HEK293T (cell line): ENCODE measurements around the gene MRPS35.

Experiments
- BHLHE40 ChIP-seq: fragments of 450-650 bp; IDR thresholded peaks from 2 replicates; pipeline ENCODE4 v1.6.1; 2016; ENCODE audit warnings: mild to moderate bottlenecking, moderate library complexity, borderline replicate concordance
- FOXK2 ChIP-seq: fragments of 450-650 bp; IDR thresholded peaks from 2 replicates; pipeline ENCODE4 v1.6.1; 2016; ENCODE audit warnings: mild to moderate bottlenecking
- SUZ12 ChIP-seq: fragments of 450-650 bp; IDR thresholded peaks from 2 replicates; pipeline ENCODE4 v1.6.1; 2016; ENCODE audit warnings: mild to moderate bottlenecking
- TF ChIP-seq, protein P1 (sequence below): fragments of 450-650 bp; IDR thresholded peaks from 2 replicates; pipeline ENCODE4 v1.6.1; 2016

DNA sequence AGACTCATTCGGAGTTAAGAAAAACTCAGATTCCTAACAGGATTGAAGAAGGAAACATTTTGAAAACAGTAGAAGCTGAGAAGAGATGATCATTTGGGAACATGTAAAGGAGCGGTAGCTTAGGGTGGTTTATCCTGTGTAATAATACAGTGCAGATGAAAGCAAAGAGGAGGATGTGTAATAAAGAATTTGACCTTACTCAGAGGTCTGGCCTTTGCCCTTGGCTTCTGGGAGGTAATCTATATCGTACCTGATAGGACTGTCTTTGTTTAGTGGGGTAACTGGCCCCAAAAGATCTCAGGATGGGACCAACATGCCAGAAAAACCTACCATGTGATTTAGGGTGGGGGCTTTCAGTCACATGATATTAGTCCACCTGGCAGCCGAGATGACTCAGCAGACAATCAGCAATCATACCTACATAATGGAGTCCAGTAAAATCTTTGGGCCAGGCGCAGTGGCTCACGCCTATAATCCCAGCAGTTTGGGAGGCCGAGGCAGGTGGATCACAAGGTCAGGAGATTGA, 46.1 kb downstream of the MRPS35 start:
- TF ChIP-seq BHLHE40, result no peak
- TF ChIP-seq SUZ12, result no peak
- no peak for TF ChIP-seq FOXK2
- TF ChIP-seq, protein P1, sequence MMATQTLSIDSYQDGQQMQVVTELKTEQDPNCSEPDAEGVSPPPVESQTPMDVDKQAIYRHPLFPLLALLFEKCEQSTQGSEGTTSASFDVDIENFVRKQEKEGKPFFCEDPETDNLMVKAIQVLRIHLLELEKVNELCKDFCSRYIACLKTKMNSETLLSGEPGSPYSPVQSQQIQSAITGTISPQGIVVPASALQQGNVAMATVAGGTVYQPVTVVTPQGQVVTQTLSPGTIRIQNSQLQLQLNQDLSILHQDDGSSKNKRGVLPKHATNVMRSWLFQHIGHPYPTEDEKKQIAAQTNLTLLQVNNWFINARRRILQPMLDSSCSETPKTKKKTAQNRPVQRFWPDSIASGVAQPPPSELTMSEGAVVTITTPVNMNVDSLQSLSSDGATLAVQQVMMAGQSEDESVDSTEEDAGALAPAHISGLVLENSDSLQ, result no peak
